ENCODE results near the gene SMOC1. TPM values are rescaled to one million over a fixed set of nuclear protein-coding genes. Genes with fewer than 3 reads are reported as not detected.

The SMOC1 gene
- total and polyA plus RNA-seq, 9 of the 15 experiments (the other 6 are each of a cell fraction or from before 2014, with no cell fraction given) = 0.04 TPM; not detected in 8

DNA sequence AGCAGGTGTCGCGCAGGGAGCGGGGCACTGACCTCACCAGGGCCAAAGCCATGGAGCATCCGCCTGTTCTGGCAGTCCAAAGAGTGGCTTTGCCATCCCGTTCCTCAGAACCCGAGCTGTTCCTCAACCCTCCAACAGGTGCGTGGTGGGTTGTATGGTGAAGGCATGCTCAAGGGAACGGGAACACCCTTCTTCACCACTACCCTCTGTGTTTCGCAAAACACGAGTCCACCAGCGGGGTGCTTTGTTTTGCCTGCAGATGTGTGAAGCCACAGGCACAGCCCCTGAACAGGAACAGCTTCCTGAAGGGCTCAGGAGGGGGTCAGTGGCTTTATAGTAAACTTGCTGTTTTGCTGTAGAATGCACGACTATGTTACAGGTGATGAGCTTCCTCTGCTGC, 52.7 kb downstream of the SMOC1 start (continued):
- TF ChIP-seq, protein P1, sequence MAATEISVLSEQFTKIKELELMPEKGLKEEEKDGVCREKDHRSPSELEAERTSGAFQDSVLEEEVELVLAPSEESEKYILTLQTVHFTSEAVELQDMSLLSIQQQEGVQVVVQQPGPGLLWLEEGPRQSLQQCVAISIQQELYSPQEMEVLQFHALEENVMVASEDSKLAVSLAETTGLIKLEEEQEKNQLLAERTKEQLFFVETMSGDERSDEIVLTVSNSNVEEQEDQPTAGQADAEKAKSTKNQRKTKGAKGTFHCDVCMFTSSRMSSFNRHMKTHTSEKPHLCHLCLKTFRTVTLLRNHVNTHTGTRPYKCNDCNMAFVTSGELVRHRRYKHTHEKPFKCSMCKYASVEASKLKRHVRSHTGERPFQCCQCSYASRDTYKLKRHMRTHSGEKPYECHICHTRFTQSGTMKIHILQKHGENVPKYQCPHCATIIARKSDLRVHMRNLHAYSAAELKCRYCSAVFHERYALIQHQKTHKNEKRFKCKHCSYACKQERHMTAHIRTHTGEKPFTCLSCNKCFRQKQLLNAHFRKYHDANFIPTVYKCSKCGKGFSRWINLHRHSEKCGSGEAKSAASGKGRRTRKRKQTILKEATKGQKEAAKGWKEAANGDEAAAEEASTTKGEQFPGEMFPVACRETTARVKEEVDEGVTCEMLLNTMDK (IDR thresholded peaks at IDR 0.05; ENCODE audit: borderline replicate concordance, insufficient read depth, low read depth, low read length, poor library complexity, severe bottlenecking) = no peak
- TF ChIP-seq, protein P2, sequence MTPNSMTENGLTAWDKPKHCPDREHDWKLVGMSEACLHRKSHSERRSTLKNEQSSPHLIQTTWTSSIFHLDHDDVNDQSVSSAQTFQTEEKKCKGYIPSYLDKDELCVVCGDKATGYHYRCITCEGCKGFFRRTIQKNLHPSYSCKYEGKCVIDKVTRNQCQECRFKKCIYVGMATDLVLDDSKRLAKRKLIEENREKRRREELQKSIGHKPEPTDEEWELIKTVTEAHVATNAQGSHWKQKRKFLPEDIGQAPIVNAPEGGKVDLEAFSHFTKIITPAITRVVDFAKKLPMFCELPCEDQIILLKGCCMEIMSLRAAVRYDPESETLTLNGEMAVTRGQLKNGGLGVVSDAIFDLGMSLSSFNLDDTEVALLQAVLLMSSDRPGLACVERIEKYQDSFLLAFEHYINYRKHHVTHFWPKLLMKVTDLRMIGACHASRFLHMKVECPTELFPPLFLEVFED (CRISPR knock-in tag; conservative IDR thresholded peaks at IDR 0.05) = no peak

DNA sequence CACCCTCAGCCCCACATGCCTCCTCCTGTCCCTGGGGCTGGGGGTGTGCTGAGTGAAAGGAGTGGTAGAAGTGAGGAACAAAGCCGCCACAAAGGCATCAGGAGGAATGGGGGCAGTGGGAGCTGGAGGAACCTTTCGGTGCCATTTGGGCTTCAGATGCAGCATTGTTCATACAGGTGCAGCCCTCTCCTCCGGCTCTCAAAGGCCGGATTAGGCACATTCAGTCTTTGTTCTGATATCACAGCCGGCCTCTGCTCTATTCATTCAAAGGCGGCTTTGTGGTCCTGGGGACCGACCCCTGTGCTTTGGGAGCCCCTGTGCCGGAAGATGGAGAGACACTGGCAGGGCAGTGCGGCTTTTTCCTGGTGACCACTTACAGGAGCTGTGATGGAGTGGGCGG, 53.2 kb downstream of the SMOC1 start:
- Histone ChIP-seq H3K9ac (ENCODE audit: insufficient read depth in 1 of 2, low read depth in 2 of 2, low read length in 2 of 2) (no peak overlapping the region), H2AFZ (ENCODE audit: low read depth, low read length) (no peak overlapping the region), H3K4me3 (no peak overlapping the region), H3K9me1 (ENCODE audit: control insufficient read depth, insufficient read depth, low read length) (no peaks in the 10 kb centered on the region), H3K36me3 (ENCODE audit: control insufficient read depth, insufficient read depth, low read length) (no peaks in the 10 kb centered on the region), H3K79me2 (ENCODE audit: control insufficient read depth, insufficient read depth, low read length) (no peaks in the 10 kb centered on the region), H3K9me3 (replicated peaks; ENCODE audit: control insufficient read depth, insufficient read depth, low read depth, low read length) (no peaks in the 10 kb centered on the region), H3K27me3 (ENCODE audit: control insufficient read depth in 2 of 2, insufficient read depth in 2 of 2, low read length in 2 of 2) (peaks cover 3 to 36% of the 10 kb centered on the region in 2 experiments; a peak in 4 of 5 replicates), H3K4me2 (ENCODE audit: insufficient read depth, low read length) (no peak overlapping the region), H3K4me1 (replicated peaks in 1 of 2; ENCODE audit: control insufficient read depth in 2 of 2, insufficient read depth in 2 of 2, low read length in 2 of 2) (no peaks in the 10 kb centered on the region), H3K27ac (ENCODE audit: extremely low read depth, low read depth, low read length) (no peak overlapping the region), H4K20me1 (replicated peaks; ENCODE audit: control insufficient read depth, insufficient read depth, low read length) (peaks cover 4% of the 10 kb centered on the region; the same call in 1 of the 2 replicates)
- DNase-seq (ENCODE audit: extremely low read depth in 1 of 4, low spot score in 3 of 4) = no peak
- ATAC-seq = no peak
- intact Hi-C loops (cut with micrococcal nuclease) = no loop called here
- TF ChIP-seq TBL1XR1 (IDR thresholded peaks at IDR 0.05; ENCODE audit: low read length in 2 of 2) (no peak), CHD4 (IDR thresholded peaks at IDR 0.05; ENCODE audit: insufficient read depth, insufficient replicate concordance, low read depth, low read length, poor library complexity, severe bottlenecking) (no peak), RBBP5 (IDR thresholded peaks at IDR 0.05; ENCODE audit: borderline replicate concordance, insufficient read depth, low read length, poor library complexity, severe bottlenecking) (no peak), ZNF165 (CRISPR knock-in tag; IDR thresholded peaks at IDR 0.05; ENCODE audit: borderline replicate concordance) (no peak)
- no TSS peak for BruUV-seq (replicated peaks)
- ChIA-PET POLR2A (interaction anchor here (0.5 kb wide), 1 partner anchor 404 kb away, joined by 4 read pairs; no protein-coding TSS in a partner anchor), CTCF (ENCODE audit: low intra/inter-chr PET ratio) (no interaction called here)
- in situ Hi-C loops (cut with MboI) = no loop called here
- 0% methylated on average over 5 of the region's 10 CpGs for WGBS (ENCODE audit: insufficient coverage, low coverage, missing lambda C conversion rate)
- no peak for FAIRE-seq
